ENCODE measurements around the gene DUS2. TPM values are rescaled to one million over a fixed set of nuclear protein-coding genes. Genes with fewer than 3 reads are reported as not detected.
"Not testable (repeated sequence)": the region's sequence is repeated elsewhere in the genome, so short reads cannot be mapped to it uniquely, and the experiment has no call there.

DUS2 gene
- total RNA-seq, 1 donor from 2014 or later, result 24.1 TPM

DNA sequence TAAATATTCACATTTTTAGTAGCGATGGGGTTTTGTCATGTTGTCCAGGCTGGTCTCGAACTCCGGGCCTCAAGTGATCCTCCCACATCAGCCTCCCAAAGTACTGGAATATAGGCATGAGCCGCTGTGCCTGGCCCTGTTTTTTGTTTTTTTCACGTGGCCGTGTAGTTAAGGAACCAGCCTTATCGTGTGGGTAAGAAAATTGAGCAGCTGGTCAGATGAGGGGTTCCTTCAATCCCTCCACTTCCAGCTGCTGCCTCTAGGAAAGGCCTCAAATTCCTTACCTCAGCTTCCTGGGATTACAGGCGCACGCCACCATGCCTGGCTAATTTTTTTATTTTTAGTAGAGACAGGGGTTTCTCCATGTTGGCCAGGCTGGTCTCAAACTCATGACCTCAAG, 17.9 kb upstream of the DUS2 start:
- Mint-ChIP-seq H3K36me3 (no peaks in the 10 kb centered on the region), H3K27ac (peak overlapping the region; percentile 97), H3K9me3 (no peaks in the 10 kb centered on the region), H3K4me3 (no peak overlapping the region), H3K27me3 (peaks cover 4% of the 10 kb centered on the region), H3K4me1 (ENCODE audit: unreplicated experiment) (peaks cover 4% of the 10 kb centered on the region)
- TF ChIP-seq, protein P1, sequence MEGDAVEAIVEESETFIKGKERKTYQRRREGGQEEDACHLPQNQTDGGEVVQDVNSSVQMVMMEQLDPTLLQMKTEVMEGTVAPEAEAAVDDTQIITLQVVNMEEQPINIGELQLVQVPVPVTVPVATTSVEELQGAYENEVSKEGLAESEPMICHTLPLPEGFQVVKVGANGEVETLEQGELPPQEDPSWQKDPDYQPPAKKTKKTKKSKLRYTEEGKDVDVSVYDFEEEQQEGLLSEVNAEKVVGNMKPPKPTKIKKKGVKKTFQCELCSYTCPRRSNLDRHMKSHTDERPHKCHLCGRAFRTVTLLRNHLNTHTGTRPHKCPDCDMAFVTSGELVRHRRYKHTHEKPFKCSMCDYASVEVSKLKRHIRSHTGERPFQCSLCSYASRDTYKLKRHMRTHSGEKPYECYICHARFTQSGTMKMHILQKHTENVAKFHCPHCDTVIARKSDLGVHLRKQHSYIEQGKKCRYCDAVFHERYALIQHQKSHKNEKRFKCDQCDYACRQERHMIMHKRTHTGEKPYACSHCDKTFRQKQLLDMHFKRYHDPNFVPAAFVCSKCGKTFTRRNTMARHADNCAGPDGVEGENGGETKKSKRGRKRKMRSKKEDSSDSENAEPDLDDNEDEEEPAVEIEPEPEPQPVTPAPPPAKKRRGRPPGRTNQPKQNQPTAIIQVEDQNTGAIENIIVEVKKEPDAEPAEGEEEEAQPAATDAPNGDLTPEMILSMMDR (conservative IDR thresholded peaks at IDR 0.05), result no peak
- no peak for DNase-seq (ENCODE audit: extremely low spot score, unreplicated experiment)

DNA sequence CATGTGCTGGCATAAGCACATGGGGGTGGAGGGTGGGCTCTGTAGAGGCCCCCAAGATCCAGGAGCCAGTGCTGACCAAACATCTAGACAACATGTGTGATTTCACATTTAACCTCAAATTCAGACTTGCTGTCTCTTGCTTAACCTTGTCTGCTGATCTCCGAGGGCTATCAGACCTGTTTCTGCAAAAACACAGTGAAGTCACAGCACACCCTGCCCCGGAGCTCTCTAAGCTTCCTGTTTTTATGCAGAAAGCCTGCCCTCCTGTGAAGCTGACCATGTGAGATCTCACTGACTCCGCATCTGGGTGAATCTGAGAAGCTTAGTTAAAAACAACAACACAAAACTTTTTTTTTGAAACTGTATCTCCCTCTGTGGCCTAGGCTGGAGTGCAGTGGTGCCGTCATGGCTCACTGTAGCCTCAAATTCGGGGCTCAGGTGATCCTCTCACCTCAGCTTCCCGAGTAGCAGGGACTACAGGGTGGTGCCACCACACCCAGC, 17.2 kb upstream of the DUS2 start:
- TF ChIP-seq, protein P1 (conservative IDR thresholded peaks at IDR 0.05), result no peak
- peak overlapping the region; percentile 97 for H3K27ac Mint-ChIP-seq
- DNase-seq (ENCODE audit: extremely low spot score, unreplicated experiment), result no peak
- no peaks in the 10 kb centered on the region for H3K4me1 Mint-ChIP-seq (ENCODE audit: unreplicated experiment)
- peak overlapping the region; percentile 65 for H3K4me3 Mint-ChIP-seq
- H3K36me3 Mint-ChIP-seq, result no peaks in the 10 kb centered on the region
- peaks cover 10% of the 10 kb centered on the region for H3K27me3 Mint-ChIP-seq
- no peaks in the 10 kb centered on the region for H3K9me3 Mint-ChIP-seq

DNA sequence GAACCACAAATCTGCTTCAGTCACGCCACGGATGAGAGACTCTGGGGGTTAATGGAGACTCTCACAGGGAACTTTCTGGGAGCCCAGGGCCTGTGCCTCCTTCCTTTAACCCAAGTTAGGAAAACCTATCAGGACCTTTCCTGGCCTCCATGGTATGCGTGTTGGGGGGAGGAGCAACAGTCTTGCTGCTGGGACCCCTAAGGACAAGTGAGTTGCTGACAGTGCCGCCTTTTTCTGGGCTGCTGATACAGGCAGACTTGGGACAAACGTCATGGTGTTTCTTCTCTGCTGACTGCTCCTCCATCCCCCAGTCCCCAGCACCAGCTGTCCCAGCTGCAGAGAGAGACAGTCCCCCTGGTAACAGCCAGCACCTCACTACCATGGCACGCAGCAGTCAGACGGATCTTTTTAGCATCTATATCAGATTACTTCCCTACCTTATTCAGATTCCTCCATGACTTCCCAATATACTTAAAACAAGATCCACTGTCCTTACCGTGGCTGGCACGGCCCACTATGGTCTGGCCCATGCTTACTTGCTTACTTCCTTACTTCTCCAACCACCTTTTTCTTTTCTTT, 13.8 kb upstream of the DUS2 start:
- peaks cover 18% of the 10 kb centered on the region for H3K27me3 Mint-ChIP-seq
- H3K27ac Mint-ChIP-seq, result peak overlapping the region; percentile 65
- TF ChIP-seq, protein P1 (conservative IDR thresholded peaks at IDR 0.05), result no peak
- DNase-seq (ENCODE audit: extremely low spot score, unreplicated experiment), result no peak
- H3K9me3 Mint-ChIP-seq, result no peaks in the 10 kb centered on the region
- H3K36me3 Mint-ChIP-seq, result no peaks in the 10 kb centered on the region
- H3K4me1 Mint-ChIP-seq (ENCODE audit: unreplicated experiment), result no peaks in the 10 kb centered on the region
- no peak overlapping the region for H3K4me3 Mint-ChIP-seq

DNA sequence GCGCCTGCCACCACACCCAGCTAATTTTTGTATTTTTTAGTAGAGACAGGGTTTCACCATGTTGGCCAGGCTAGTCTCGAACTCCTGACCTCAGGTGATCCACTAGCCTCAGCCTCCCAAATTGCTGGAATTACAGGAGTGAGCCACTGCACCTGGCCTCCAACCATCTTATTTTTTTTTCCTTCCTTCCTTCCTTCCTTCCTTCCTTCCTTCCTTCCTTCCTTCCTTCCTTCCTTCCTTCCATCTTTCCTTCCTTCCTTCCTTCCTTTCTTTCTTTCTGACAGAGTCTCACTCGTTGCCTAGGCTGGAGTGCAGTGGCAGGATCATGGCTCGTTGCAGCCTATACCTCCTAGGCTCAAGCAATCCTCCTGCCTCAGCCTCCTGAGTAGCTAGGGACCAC, 13.2 kb upstream of the DUS2 start:
- not testable (repeated sequence) for H3K9me3 Mint-ChIP-seq; H3K4me3 Mint-ChIP-seq; DNase-seq (ENCODE audit: extremely low spot score, unreplicated experiment); H3K4me1 Mint-ChIP-seq (ENCODE audit: unreplicated experiment); H3K36me3 Mint-ChIP-seq
- peaks cover 23% of the 10 kb centered on the region for H3K27me3 Mint-ChIP-seq
- H3K27ac Mint-ChIP-seq, result peak overlapping the region; percentile 49

DNA sequence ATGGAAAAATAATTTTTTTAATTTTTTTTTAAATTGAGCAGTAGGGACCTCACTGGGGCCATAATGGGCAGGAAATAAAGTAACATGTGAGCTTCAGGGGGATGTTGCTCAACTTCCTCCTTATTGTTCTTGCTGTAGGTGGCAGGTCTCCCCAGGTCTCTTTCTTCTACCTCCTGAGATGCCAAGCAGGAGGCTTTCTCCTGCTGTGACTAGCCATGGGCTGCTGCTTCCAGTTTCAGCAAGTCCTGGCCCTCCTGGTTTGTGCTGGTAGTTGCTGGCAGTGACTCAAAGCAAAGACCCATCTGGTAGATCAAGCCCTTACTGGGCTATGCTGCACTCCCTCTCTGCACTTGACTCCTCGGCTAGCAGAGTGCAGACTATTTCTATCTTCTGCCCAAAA, 9.6 kb upstream of the DUS2 start:
- peaks cover 23% of the 10 kb centered on the region for H3K27me3 Mint-ChIP-seq
- DNase-seq (ENCODE audit: extremely low spot score, unreplicated experiment), result no peak
- no peak overlapping the region for H3K27ac Mint-ChIP-seq
- H3K4me3 Mint-ChIP-seq, result no peak overlapping the region
- H3K9me3 Mint-ChIP-seq, result no peaks in the 10 kb centered on the region
- TF ChIP-seq, protein P1 (conservative IDR thresholded peaks at IDR 0.05), result no peak
- H3K4me1 Mint-ChIP-seq (ENCODE audit: unreplicated experiment), result no peaks in the 10 kb centered on the region
- H3K36me3 Mint-ChIP-seq, result no peaks in the 10 kb centered on the region

DNA sequence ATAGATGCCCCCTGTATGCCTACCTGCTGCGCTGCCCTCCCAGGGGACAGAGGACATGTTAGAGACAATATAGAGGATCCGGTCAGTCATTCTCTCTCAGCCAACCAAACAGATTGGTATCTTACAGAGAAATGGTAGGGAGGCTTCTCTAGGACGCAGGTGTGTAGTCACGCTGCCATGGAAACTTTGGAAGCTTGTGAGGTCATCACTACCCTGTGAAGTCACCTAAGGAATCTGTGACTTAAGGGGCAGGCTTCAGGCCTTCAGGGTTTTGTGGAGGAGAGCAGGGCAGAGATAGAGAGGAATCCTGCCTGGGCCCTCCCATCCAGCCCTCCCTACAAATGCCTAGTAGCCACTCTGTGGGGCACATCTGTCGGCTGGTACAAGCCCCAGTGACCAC, 7.4 kb upstream of the DUS2 start, which contains the start of gene DPEP2NB:
Gene DPEP2NB (minus strand): TSS at position 231 of the 400 bp plus-strand sequence. CDS start 141 bp downstream, at position 90.
- TF ChIP-seq, protein P1 (conservative IDR thresholded peaks at IDR 0.05), result no peak

More for the DNA sequence above, 7.4 kb upstream of the DUS2 start, which contains the start of gene DPEP2NB:
- no peaks in the 10 kb centered on the region for H3K9me3 Mint-ChIP-seq
- no peak within 1 kb of the TSS for H3K4me3 Mint-ChIP-seq
- no peak within 1 kb of the TSS for H3K27ac Mint-ChIP-seq
- no peak for DNase-seq (ENCODE audit: extremely low spot score, unreplicated experiment)
- H3K36me3 Mint-ChIP-seq, result no peaks in the 10 kb centered on the region
- H3K27me3 Mint-ChIP-seq, result peaks cover 15% of the 10 kb centered on the region
- H3K4me1 Mint-ChIP-seq (ENCODE audit: unreplicated experiment), result no peaks in the 10 kb centered on the region
